ENCODE measurements around the gene TSPAN10.

DNA sequence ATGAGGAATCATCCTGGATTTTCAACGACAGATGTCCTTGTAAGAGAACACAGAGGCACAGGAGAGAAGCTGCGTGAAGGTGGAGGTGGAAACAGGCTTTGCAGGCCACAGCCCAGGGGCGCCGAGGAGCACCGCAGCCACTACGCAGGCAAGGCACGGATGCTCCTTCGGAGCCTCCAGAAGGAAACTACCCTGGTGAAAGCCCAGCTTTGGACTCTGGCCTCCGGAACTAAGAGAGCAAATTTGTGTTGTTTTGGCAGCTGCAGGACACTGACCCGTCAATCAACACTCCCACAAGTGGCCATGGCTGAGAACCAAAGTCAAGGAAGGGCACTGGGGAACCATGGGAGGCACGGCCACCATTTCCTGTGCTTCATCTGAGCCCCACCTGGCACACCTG is 43.2 kb downstream of the TSPAN10 start:
- TF ChIP-seq, protein P1, sequence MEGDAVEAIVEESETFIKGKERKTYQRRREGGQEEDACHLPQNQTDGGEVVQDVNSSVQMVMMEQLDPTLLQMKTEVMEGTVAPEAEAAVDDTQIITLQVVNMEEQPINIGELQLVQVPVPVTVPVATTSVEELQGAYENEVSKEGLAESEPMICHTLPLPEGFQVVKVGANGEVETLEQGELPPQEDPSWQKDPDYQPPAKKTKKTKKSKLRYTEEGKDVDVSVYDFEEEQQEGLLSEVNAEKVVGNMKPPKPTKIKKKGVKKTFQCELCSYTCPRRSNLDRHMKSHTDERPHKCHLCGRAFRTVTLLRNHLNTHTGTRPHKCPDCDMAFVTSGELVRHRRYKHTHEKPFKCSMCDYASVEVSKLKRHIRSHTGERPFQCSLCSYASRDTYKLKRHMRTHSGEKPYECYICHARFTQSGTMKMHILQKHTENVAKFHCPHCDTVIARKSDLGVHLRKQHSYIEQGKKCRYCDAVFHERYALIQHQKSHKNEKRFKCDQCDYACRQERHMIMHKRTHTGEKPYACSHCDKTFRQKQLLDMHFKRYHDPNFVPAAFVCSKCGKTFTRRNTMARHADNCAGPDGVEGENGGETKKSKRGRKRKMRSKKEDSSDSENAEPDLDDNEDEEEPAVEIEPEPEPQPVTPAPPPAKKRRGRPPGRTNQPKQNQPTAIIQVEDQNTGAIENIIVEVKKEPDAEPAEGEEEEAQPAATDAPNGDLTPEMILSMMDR (IDR thresholded peaks at IDR 0.05; ENCODE audit: low read depth, low read length, missing input control): no peak
- no peak for TF ChIP-seq JUND (IDR thresholded peaks at IDR 0.05)
- no peak for TF ChIP-seq YY1 (IDR thresholded peaks at IDR 0.05)
- TF ChIP-seq RAD21 (IDR thresholded peaks at IDR 0.05): no peak
- no peak for TF ChIP-seq MAX (IDR thresholded peaks at IDR 0.05)
- TF ChIP-seq, protein P2, sequence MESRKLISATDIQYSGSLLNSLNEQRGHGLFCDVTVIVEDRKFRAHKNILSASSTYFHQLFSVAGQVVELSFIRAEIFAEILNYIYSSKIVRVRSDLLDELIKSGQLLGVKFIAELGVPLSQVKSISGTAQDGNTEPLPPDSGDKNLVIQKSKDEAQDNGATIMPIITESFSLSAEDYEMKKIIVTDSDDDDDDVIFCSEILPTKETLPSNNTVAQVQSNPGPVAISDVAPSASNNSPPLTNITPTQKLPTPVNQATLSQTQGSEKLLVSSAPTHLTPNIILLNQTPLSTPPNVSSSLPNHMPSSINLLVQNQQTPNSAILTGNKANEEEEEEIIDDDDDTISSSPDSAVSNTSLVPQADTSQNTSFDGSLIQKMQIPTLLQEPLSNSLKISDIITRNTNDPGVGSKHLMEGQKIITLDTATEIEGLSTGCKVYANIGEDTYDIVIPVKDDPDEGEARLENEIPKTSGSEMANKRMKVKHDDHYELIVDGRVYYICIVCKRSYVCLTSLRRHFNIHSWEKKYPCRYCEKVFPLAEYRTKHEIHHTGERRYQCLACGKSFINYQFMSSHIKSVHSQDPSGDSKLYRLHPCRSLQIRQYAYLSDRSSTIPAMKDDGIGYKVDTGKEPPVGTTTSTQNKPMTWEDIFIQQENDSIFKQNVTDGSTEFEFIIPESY (IDR thresholded peaks at IDR 0.05): no peak
- peak; percentile 72 for TF ChIP-seq SP1 (IDR thresholded peaks at IDR 0.05)
- no peak for TF ChIP-seq REST (IDR thresholded peaks at IDR 0.05)
- TF ChIP-seq EGR1 (IDR thresholded peaks at IDR 0.05; ENCODE audit: low read depth in 2 of 2): no peak
- TF ChIP-seq GABPA (IDR thresholded peaks at IDR 0.05 in 1 of 2, conservative IDR thresholded peaks at IDR 0.05 in 1 of 2): peak in 1 of 2 donors; percentile 69
- no peak for TF ChIP-seq ATF3 (IDR thresholded peaks at IDR 0.05)
- no peak for TF ChIP-seq TAF1 (conservative IDR thresholded peaks at IDR 0.05)

All from liver (tissue), 3 donors.